Esophagus squamous epithelium (tissue), 4 donors: ENCODE results near the gene MAD1L1.

Experiments
- POLR2A ChIP-seq, 4 donors: fragments of 450-650 bp; IDR thresholded peaks; one replicate each; pipeline ENCODE4 v1.6.1; 2017; ENCODE audit warnings: antibody characterized with exemption in 4 of 4, mild to moderate bottlenecking in 4 of 4, moderate library complexity in 3 of 4
- TF ChIP-seq, protein P1 (sequence below), 6 experiments: fragments of 450-650 bp in 4 of 6; fragments of 200-600 bp in 2 of 6; sonication (generic) in 2 of 6; IDR thresholded peaks; one replicate each; pipeline ENCODE4 v1.5.1; 2016 to 2019; ENCODE audit warnings: antibody characterized with exemption in 6 of 6, mild to moderate bottlenecking in 4 of 6, moderate library complexity in 4 of 6

DNA sequence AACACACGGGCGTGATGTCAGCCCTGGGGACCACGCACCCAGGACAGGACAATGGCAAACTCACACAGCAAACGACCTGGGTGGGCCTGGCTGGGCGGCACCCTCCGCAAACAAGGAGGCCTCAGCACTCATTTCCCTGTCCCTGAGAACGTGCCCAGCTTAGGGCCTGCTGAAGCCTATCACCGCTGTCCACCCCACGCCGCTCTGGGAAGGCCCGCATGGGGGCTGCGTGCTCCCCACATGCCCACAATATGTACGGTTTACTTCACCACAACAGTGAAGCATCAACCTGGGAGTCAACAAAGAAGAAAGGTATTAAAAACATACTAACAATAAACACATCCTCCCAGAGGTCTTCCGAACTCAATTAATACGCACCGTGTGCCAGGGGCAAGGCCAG is 12.2 kb downstream of the MAD1L1 start:
- TF ChIP-seq, protein P1, sequence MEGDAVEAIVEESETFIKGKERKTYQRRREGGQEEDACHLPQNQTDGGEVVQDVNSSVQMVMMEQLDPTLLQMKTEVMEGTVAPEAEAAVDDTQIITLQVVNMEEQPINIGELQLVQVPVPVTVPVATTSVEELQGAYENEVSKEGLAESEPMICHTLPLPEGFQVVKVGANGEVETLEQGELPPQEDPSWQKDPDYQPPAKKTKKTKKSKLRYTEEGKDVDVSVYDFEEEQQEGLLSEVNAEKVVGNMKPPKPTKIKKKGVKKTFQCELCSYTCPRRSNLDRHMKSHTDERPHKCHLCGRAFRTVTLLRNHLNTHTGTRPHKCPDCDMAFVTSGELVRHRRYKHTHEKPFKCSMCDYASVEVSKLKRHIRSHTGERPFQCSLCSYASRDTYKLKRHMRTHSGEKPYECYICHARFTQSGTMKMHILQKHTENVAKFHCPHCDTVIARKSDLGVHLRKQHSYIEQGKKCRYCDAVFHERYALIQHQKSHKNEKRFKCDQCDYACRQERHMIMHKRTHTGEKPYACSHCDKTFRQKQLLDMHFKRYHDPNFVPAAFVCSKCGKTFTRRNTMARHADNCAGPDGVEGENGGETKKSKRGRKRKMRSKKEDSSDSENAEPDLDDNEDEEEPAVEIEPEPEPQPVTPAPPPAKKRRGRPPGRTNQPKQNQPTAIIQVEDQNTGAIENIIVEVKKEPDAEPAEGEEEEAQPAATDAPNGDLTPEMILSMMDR (IDR thresholded peaks at IDR 0.05): no peak
- no peak for TF ChIP-seq POLR2A (IDR thresholded peaks at IDR 0.05)
